IMR-90 (cell line): ENCODE results near the gene SIGLEC9. TPM values are rescaled to one million over a fixed set of nuclear protein-coding genes. Genes with fewer than 3 reads are reported as not detected.

Experiments used
- ATAC-seq: fragments of 200-7000 bp; cut with Tn5 transposase; 2 replicates; pipeline ENCODE4 v1.9.1; 2020; ENCODE audit warnings: low read depth, mild to moderate bottlenecking, moderate library complexity
- BruUV-seq: library from RNA; stranded (reverse); fragments of 400-500 nt; replicated peaks from 2 replicates; lab custom pipeline; 2021; lab: Mats Ljungman, UMichigan
- CTCF ChIA-PET: fragments of 300-600 bp; formaldehyde crosslinking; extraction: SDS; loops from one replicate; lab custom pipeline; 2021; ENCODE audit warnings: antibody characterized with exemption; lab: Yijun Ruan, JAX
- POLR2A ChIA-PET: fragments of 300-600 bp; sonication (Branson Sonifier 250); formaldehyde crosslinking; loops from one replicate; lab custom pipeline; 2022; ENCODE audit warnings: antibody characterized with exemption; ENCODE audit not compliant: unreplicated experiment; lab: Charles Lee
- DNase-seq: peaks from one replicate; pipeline ENCODE4 v3.0.0; 2013
- H2AFZ ChIP-seq: replicated peaks from 2 replicates; pipeline ENCODE3; 2013; ENCODE audit warnings: low read length, mild to moderate bottlenecking; ENCODE audit not compliant: poor library complexity
- H2AK5ac ChIP-seq: 2 replicates; pipeline ENCODE4 v1.6.1; 2013; ENCODE audit warnings: low read depth, low read length, inconsistent platforms
- H2AK9ac ChIP-seq: replicated peaks from 2 replicates; pipeline ENCODE3; 2013; ENCODE audit warnings: mild to moderate bottlenecking, low read depth, low read length, moderate library complexity; ENCODE audit not compliant: poor library complexity
- H2BK120ac ChIP-seq: 2 replicates; pipeline ENCODE4 v1.6.1; 2013; ENCODE audit warnings: low read depth, low read length, inconsistent platforms
- H2BK15ac ChIP-seq: 3 replicates; pipeline ENCODE4 v1.6.1; 2013; ENCODE audit warnings: low read depth, low read length, inconsistent platforms
- H2BK20ac ChIP-seq: 2 replicates; pipeline ENCODE4 v1.6.1; 2013; ENCODE audit warnings: low read depth, mild to moderate bottlenecking, inconsistent platforms, low read length, moderate library complexity
- H2BK5ac ChIP-seq: 2 replicates; pipeline ENCODE4 v1.6.1; 2013; ENCODE audit warnings: mild to moderate bottlenecking, low read depth, low read length, inconsistent platforms; ENCODE audit not compliant: poor library complexity, severe bottlenecking
- H3K14ac ChIP-seq: replicated peaks from 2 replicates; pipeline ENCODE4 v1.6.1; 2013; ENCODE audit warnings: low read depth, low read length, inconsistent platforms
- H3K18ac ChIP-seq: 2 replicates; pipeline ENCODE4 v1.6.1; 2013; ENCODE audit warnings: low read depth, low read length, control low read depth
- H3K23ac ChIP-seq: 2 replicates; pipeline ENCODE4 v1.6.1; 2013; ENCODE audit warnings: low read depth, low read length, inconsistent platforms
- H3K27ac ChIP-seq: 2 replicates; pipeline ENCODE4 v1.5.1; 2013; ENCODE audit warnings: mild to moderate bottlenecking, control low read depth, low read length; ENCODE audit not compliant: insufficient read depth
- H3K27me3 ChIP-seq: 2 replicates; pipeline ENCODE4 v1.6.1; 2013; ENCODE audit warnings: low read length; ENCODE audit not compliant: control insufficient read depth, insufficient read depth
- H3K36me3 ChIP-seq: 2 replicates; pipeline ENCODE4 v1.6.1; 2013; ENCODE audit warnings: low read length, mixed read lengths; ENCODE audit not compliant: control insufficient read depth, insufficient read depth
- H3K4ac ChIP-seq: 2 replicates; pipeline ENCODE4 v1.6.1; 2013; ENCODE audit warnings: low read depth, low read length, inconsistent platforms
- H3K4me1 ChIP-seq: 2 replicates; pipeline ENCODE4 v1.6.1; 2013; ENCODE audit warnings: low read length, mixed read lengths; ENCODE audit not compliant: control insufficient read depth, insufficient read depth
- H3K4me2 ChIP-seq: 2 replicates; pipeline ENCODE4 v1.6.1; 2013; ENCODE audit warnings: low read depth, mild to moderate bottlenecking, control low read depth, low read length, moderate library complexity
- H3K4me3 ChIP-seq: 2 replicates; pipeline ENCODE4 v1.5.1; 2013; ENCODE audit warnings: low read depth, mild to moderate bottlenecking, control low read depth, low read length, moderate library complexity; ENCODE audit not compliant: insufficient read depth
- H3K56ac ChIP-seq: 2 replicates; pipeline ENCODE4 v1.6.1; 2013; ENCODE audit warnings: low read length, inconsistent platforms; ENCODE audit not compliant: insufficient read depth; ENCODE audit errors: extremely low read depth
- H3K79me1 ChIP-seq, 2 experiments: 2 replicates each; pipeline ENCODE4 v1.6.1; 2013; ENCODE audit warnings: low read length in 2 of 2, inconsistent platforms in 1 of 2, low read depth in 1 of 2
- H3K9ac ChIP-seq: 2 replicates; pipeline ENCODE4 v1.6.1; 2013; ENCODE audit warnings: low read depth, low read length, control low read depth
- H3K9me1 ChIP-seq: 2 replicates; pipeline ENCODE4 v1.6.1; 2013; ENCODE audit warnings: low read length, inconsistent platforms; ENCODE audit not compliant: insufficient read depth
- H3K9me3 ChIP-seq: 2 replicates; pipeline ENCODE4 v1.6.1; 2013; ENCODE audit warnings: low read length; ENCODE audit not compliant: control insufficient read depth, insufficient read depth
- H4K20me1 ChIP-seq: 2 replicates; pipeline ENCODE4 v1.6.1; 2013; ENCODE audit warnings: low read length, inconsistent platforms; ENCODE audit not compliant: insufficient read depth
- H4K5ac ChIP-seq: 2 replicates; pipeline ENCODE4 v1.6.1; 2013; ENCODE audit warnings: mild to moderate bottlenecking, low read depth, low read length, control low read depth
- H4K8ac ChIP-seq, 2 experiments: 2 replicates each; pipeline ENCODE4 v1.6.1; 2013; ENCODE audit warnings: low read depth in 2 of 2, low read length in 2 of 2, control low read depth in 1 of 2, inconsistent platforms in 1 of 2
- H4K91ac ChIP-seq: 2 replicates; pipeline ENCODE4 v1.6.1; 2013; ENCODE audit warnings: low read depth, low read length, inconsistent platforms; ENCODE audit not compliant: insufficient read depth
- CTCF ChIP-seq: conservative IDR thresholded peaks from 2 replicates; pipeline ENCODE4 v1.5.1; 2012; ENCODE audit warnings: mild to moderate bottlenecking, low read depth, low read length, improper control_type of control experiment
- MAFK ChIP-seq: IDR thresholded peaks from 2 replicates; pipeline ENCODE4 v1.6.1; 2012; ENCODE audit warnings: low read depth, low read length, improper control_type of control experiment
- MAZ ChIP-seq: IDR thresholded peaks from 2 replicates; pipeline ENCODE4 v1.6.1; 2012; ENCODE audit warnings: low read depth, mild to moderate bottlenecking, low read length, improper control_type of control experiment, moderate library complexity, borderline replicate concordance
- NFE2L2 ChIP-seq: fragments of 150-350 bp; IDR thresholded peaks from 2 replicates; pipeline ENCODE4 v1.6.1; 2016; ENCODE audit warnings: low read depth, mild to moderate bottlenecking, low read length
- WGBS, 2 experiments: methylation state at CpG; one replicate each; pipeline versions ENCODE4 v1.1.5 to v1.1.7; 2013; ENCODE audit warnings: missing lambda C conversion rate in 2 of 2; ENCODE audit not compliant: insufficient read length in 1 of 2; ENCODE audit errors: extremely low coverage in 2 of 2; 5-methylcytosine and 5-hydroxymethylcytosine counted together
- dilution Hi-C: fragments of 300-500 bp; cut with HindIII; formaldehyde crosslinking; loops from one replicate; pipeline ENCODE4 v1.14.3; 2018; ENCODE audit warnings: low sequenced_read_pairs; ENCODE audit not compliant: unreplicated experiment
- in situ Hi-C: fragments of 300-500 bp; cut with MboI; formaldehyde crosslinking; loops from 3 replicates; pipeline ENCODE4 v1.14.3; 2019; ENCODE audit warnings: low sequenced_read_pairs, inconsistent platforms, mixed read lengths
- intact Hi-C: fragments of 100-400 bp; cut with micrococcal nuclease; formaldehyde crosslinking; loops from 2 replicates; pipeline ENCODE4 v1.10.0; 2022
- polyA plus RNA-seq, 3 experiments: library from polyadenylated mRNA; depleted of rRNA; stranded (reverse); fragments of >200 nt; gene quantifications; 2 replicates each; pipeline ENCODE4 v1.2.3, GENCODE V29; 2012; ENCODE audit warnings: low replicate concordance in 1 of 3
- total RNA-seq: library from RNA; depleted of rRNA; stranded (reverse); fragments of >200 nt; gene quantifications from 2 replicates; pipeline ENCODE4 v1.2.3, GENCODE V29; 2012

The SIGLEC9 gene
- total and polyA plus RNA-seq, 2 of the 4 experiments (the other 2 are of a cell fraction): 0.03 TPM; not detected in 1

GRCh38 chr19:51145916-51146493, 21.3 kb downstream of the SIGLEC9 start:
- H3K4me3 ChIP-seq: no peak overlapping the region
- no peak overlapping the region for H3K9ac ChIP-seq
- no peaks in the 10 kb centered on the region for H3K79me1 ChIP-seq
- H3K9me3 ChIP-seq: no peaks in the 10 kb centered on the region
- H2BK20ac ChIP-seq: no peak overlapping the region
- DNase-seq (no peak), ATAC-seq (no peak)
- H2BK5ac ChIP-seq: no peak overlapping the region
- H2AK9ac ChIP-seq: no peak overlapping the region
- H3K4me1 ChIP-seq: no peaks in the 10 kb centered on the region
- no CpG with 5 or more reads among the region's 4 CpGs for WGBS, 2 experiments
- H3K4me2 ChIP-seq: no peak overlapping the region
- no peak overlapping the region for H4K5ac ChIP-seq
- no peak overlapping the region for H2BK15ac ChIP-seq
- no peaks in the 10 kb centered on the region for H3K9me1 ChIP-seq
- no peak overlapping the region for H2BK120ac ChIP-seq
- H3K14ac ChIP-seq: no peak overlapping the region
- intact Hi-C loops: no loop called here
- no peak overlapping the region for H3K56ac ChIP-seq
- H3K27me3 ChIP-seq: peaks cover 4% of the 10 kb centered on the region; the same call in 1 of the 2 replicates
- no peaks in the 10 kb centered on the region for H4K20me1 ChIP-seq
- BruUV-seq: no TSS peak
- CTCF ChIA-PET: interaction anchor here (0.6 kb wide), 1 partner anchor 252 kb away, joined by 5 read pairs; no protein-coding TSS in a partner anchor
- POLR2A ChIA-PET: no interaction called here
- in situ Hi-C loops: no loop called here
- dilution Hi-C loops: no loop called here
- no peak overlapping the region for H2AK5ac ChIP-seq
- H3K18ac ChIP-seq: no peak overlapping the region
- no peak overlapping the region for H3K4ac ChIP-seq
- no peak overlapping the region for H3K23ac ChIP-seq
- no peaks in the 10 kb centered on the region for H3K36me3 ChIP-seq
- H2AFZ ChIP-seq: no peak overlapping the region
- no peak overlapping the region for H4K8ac ChIP-seq
- no peak overlapping the region for H3K27ac ChIP-seq
- no peak overlapping the region for H4K91ac ChIP-seq
- TF ChIP-seq CTCF (no peak), MAZ (no peak), MAFK (no peak), NFE2L2 (no peak)
